RCC 7860 (cell line): ENCODE results near the gene VSX1.

Source experiments
- DNase-seq: peaks from one replicate; pipeline ENCODE4 v3.0.0-alpha.2; 2015; ENCODE audit warnings: low spot score
- FAIRE-seq: peaks from 2 replicates; lab custom pipeline; 2012; peaks lifted over from hg19 to GRCh38; lab: Jason Lieb, UNC

VSX1 gene

DNA sequence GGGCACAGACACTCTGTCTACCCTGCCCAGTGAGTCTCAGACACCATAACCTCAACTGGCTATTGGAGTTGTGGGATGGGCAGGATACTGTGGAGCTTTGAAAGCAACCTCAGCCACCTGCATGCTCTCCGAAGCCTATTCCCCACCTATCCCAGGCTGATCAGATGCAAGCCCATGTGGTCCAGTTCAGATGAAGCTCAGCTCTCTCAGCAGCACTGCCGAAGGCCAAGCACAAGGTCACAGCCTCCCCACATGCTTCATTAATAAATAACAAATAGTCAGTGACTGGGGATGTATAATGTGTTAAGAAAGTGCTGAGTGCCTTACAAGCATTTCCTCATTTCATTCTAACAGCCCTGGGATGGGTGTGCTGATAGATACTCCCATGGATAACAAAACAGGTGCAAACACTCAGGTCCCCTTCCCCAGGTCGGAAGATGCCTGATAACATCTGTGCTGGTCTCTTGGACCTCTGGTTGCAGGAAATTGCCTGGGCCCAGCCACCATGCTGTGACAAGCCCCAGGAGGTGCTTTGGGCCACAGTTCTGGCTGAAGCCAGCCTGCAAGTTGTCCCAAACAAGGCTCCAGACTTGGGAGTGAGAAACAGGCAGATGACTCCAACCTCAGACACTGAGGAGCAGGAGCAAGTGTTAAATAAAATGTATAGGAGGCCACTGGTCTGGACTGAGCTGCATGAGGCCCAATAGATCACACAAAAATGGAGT is 27.7 kb downstream of the VSX1 start:
- no peak for FAIRE-seq
- no peak for DNase-seq

DNA sequence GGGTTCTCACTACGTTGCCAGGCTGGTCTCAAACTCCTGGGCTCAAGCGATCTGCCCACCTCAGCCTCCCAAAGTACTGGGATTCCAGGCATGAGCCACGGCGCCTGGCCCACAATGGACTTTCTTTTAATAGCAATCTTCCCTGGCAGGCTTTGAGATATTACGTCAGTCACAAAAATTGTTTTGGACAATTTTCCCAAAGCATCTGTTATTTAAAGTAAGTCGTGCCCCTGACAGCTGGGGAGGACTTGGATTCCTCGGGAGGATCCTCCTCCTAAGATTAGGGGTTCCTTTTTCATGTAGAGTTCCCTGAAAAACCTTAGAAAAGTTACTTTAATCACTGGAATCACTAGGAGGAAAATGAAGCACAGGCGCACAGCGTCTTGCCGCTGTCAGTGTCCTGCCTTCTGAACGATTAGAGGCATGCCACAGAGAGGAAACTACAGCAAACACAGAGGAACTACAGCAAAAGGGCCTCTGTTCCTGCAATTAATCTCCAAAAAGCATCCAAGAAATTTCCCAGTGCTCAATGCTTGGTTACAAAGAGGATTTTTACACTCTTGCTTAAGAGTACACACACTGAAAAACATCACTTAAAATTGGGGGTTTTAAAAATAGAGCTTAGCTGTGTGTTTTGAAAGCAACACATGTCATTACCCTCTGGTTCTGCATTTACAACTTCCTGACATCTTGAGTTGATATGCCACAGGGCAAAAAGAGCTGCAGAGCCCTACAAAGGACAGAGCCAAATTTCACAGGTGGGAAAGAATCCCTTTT is 28.5 kb downstream of the VSX1 start:
- FAIRE-seq = no peak
- DNase-seq = no peak

DNA sequence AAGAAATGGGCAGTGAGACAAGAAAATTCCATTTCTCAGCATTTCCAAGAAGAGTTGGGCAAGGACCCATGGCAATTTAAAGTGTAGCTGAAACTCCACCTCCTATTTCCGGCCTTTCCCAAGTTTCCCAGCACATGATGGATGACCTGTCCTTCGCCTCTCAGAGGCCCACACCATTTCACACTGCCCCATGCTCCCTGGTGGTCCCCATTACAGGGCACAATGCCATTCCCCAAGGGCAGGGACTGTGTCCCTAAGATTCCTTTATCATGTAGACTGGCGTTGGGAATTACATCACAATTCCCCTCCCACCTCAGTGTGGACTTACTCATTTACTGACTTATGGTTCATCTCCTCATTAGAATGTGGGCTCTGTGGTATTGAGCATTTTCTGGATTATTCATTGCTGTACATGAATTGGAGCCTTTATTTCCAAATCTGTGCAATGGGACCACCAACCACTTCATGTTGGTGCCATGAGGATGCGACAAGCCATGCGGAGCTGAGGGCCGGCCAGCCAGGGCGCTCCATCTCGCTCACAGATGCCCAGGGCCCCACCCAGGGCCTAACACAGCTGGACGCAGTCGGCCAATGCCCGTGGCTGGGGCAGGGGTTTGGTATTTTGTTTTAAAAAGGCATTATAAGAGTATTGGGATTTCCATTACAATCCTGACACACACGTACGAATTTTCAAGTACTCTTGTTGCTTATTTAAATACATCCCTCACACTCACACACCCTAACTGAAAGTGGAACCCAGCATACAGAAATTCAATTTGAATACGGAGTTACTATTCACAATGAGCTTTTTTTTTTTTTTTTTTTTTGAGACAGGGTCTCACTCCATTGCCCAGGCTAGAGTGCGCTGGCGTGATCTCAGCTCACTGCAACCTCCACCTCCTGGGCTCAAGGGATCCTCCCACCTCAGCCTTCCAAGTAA is 29.4 kb downstream of the VSX1 start:
- DNase-seq (no peak), FAIRE-seq (no peak)

DNA sequence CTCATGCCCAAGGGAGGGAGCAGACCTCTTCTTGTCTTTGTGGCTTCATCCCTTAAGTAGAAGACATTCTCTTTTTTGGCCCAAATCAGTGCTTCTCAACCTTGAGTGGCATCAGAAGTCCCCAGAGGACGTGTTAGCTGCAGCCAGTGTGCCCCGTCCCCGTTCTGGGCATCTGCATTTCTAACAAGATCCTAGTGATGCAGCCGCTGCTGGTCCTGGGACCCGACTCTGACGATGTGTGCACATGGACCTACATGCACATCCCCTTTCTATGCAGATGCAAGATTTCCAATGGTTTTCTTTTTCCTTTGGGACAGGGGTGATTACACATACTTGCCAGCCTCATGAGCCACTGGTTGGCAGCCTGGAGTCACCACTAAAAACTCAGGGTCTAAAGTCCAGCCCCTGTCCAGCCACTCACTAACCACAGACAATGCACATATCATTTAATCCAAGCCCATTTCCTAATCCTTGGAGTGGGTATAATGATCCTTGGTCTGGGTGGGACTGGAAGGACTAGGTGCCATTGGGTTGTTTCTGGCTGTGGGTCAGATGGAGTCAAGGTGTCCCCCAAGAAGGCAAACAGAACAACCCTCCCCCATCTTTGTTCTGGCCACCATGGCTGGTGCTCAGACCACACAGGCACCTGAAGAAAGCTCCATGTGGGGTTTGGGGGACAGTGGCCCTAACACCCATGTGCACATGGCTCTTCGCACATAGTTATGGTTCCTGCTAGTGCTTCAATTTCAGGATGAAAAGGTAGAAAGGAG is 30.4 kb downstream of the VSX1 start:
- FAIRE-seq (no peak), DNase-seq (no peak)

DNA sequence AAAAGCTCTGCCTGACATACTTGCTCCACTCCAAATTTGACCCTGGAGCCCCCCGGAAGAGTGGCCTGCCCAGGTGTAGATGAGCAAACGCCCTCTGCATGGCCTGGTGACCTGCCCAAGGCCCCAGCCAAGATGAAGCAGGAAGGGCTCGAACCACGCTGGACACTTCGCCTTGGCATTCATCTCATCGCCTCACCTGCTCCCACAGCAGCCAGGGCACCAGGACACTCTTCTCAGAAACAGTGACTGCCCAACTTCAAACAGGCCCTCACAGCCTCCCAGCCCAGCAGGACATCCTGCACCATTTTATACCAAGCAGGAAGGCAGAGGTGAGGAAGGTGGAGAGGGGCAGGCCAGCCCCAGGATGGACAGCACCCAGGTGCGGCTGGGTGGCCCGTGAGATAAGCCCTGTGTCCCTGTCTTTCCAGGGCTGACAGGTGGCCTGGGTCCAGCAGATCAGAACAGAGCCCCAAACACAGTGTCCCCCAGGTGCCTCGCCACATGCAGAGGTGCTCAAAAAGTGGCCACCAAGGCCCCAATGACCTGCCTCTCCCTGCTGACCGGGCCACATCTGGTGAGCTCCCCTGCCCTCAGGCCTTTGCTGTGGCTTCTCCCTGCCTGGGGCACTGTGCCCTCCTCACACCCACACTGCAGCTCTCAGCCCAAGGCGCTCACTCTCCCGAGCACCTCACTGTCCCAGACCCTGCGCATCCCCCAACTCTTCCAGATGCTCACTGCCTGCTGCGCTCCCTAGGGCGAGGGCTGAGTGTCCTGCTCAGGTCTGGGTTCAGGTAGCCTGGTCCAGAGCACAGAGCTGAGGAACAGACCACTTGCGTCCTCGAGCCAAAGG is 31.2 kb downstream of the VSX1 start:
- DNase-seq (no peak), FAIRE-seq (no peak)

DNA sequence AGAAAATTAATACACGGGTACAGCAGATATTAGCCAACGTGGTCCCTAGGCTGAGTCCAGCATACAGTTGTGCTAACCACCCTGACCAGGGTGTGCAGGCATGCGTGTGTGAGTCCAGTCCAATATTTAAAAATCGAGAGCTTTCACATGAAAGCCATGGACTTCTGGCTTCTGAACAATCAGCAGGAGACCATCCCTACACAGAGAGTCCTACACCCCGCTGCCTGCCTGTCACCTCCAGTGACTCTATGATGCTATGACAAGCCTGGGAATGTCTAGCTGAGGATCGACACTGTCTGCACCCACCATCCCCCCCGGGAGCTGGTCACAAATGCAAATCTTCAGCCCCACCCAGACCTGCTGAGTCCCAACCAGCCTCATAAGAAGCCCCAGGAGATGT is 31.9 kb downstream of the VSX1 start:
- FAIRE-seq (no peak), DNase-seq (no peak)

DNA sequence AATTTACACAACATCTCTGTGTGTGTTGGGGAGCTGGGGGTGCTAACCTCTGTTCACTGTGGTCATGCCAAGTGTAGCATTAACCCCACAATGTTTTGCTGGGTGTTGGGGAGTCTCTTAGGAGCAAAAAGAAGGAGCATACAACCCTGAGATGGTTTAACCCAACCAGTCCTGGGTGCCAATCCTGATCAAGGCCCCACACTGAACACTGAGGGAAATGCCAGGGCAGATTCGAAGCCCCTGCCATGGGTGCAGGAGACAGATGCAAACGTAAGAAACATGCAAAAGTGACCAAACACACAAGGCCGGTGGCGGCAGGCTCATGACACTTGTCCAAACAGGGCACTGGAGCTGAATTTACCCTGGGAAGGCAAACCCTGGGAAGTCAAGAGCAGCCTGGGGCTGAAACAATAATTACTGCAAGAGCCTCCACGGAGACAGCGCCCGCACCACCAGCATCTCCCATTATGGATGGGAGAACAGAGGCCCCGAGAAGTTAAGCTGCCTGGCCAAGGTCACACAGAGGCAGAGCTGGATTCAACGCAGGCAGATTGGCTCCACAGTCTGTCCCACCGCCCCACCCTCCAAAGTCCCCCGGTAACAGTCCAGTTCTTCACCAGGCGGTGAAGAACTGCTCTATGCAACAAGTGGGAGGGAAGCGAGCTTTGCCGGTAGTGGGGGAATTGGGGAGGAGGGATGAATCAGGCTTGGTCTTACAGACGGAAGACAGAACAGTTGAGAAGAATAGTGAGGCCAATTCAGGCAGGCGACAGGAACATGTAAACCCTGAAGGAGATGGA is 32.5 kb downstream of the VSX1 start:
- DNase-seq (no peak), FAIRE-seq (no peak)

DNA sequence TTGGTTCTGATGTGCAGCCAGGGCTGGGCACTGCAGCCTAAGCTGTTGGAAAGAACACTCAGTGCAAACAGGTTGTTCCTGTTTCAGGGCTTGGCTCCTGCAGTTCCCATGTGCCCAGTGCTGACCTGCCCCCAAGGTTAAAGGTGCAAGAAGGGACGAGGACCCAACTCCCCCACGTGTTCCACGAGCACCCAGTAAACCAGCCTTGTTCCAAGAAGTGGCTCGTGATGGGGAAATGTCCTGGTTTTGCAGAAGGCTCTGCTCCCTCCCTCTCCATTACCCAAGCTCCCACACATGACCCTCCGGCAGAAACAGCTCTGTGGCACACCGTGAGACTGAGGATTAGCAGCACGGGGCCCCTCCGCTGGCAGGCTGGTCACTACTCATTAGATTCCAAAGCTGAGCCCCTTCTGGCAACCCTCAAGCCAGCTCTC is 33.4 kb downstream of the VSX1 start:
- FAIRE-seq = no peak
- no peak for DNase-seq

DNA sequence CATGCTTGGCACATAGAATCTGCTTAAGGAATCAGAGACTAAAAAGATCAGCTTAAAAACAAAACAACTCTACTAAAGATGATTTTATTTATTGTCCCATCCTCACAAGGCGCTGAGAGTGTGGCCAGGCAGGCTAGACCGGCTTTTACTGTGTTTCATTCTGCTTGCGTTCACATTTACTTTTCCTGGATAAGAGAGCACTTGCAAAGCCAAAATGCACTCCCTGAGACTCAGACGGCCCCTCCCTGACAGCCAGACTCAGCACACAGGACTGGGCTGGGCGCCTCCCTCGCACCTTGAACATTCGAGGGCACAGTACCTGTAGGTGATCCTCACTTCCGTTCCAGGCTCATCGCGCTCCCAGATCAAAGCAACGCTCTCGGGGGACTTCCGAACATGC is 34.2 kb downstream of the VSX1 start:
- FAIRE-seq = no peak
- DNase-seq = no peak

DNA sequence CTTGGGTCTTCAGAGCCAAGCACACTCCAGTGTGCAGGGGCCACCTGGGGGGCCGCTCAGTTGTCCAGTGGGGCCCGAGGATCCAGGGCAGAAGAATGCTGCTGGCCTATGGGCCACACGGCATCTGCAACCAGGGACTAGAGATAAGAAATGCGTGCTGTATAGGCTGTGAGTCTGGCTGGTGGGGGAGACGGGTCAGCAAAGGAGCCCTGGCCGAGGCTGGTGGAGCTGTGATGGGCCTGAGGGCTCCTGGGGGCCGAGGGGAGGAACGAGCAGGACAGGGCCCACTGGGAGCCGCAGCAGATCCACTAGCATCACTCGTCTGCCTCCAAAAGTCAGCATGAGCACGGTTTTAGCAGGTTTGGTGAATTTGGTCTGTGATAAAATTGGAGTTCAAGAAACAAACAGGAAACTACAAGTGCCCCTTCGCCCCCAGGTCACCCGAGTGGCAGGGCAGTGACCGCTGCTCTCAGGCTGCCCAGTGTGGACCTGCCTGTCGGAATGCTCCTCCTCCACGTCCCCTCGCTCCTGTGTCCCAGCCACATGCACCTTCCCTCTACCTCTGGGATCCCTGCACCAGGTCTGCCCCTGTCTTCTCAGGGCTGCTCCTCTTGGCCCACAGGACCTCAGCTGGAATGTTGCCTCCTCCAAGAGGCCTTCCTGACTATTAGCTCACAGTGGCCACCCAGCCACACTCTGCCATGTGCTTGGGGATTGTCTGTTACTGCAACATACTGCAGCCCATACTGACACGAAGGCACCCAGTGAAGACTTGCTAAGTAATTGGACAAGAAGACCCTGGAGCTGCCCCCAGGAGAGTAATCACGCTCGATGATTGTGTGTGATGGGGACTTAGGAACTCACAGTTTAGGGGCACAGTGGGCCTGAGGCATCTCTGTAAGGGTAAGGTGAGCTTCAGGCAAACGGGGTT is 34.9 kb downstream of the VSX1 start:
- DNase-seq (no peak), FAIRE-seq (no peak)

DNA sequence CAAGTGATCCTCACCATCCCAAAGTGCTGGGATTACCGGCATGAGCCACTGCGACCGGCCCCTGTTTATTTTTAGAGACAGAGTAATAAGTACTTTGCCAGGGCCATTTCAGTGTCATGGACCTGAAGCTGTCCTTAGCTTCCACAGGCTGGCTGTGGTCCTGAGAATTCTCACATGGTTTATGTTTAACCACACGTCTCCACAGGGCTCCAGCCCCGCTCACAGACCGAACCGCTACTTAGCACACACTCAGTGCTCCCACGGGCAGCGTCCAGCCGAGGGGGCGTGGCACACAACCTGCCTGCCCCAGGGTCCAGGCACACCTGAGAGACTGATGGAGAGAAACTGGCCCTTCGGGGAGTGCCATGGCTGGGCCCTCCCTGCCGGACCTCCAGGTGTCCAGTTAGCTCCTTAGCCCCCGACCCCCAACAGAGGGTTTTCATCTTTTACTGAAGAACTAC is 35.7 kb downstream of the VSX1 start:
- FAIRE-seq (no peak), DNase-seq (no peak)

DNA sequence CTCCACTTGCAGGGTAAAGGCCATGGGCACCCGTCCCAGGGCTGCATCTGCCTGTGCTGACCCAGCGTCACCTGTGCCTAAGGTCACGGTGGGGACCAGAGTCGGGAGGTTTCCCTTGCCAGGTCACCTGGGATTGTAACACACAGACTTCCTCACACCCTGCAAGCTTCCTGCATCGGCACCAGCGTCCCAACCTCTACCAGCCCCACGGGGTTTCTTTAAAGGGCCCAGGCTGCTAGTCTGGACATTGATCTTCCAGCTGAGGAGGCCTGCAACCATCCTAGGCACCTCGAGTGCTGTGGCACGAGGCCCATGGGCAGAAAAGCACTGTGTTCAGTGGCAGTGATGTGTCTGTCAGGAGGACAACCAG is 36.6 kb downstream of the VSX1 start:
- DNase-seq (no peak), FAIRE-seq (no peak)

DNA sequence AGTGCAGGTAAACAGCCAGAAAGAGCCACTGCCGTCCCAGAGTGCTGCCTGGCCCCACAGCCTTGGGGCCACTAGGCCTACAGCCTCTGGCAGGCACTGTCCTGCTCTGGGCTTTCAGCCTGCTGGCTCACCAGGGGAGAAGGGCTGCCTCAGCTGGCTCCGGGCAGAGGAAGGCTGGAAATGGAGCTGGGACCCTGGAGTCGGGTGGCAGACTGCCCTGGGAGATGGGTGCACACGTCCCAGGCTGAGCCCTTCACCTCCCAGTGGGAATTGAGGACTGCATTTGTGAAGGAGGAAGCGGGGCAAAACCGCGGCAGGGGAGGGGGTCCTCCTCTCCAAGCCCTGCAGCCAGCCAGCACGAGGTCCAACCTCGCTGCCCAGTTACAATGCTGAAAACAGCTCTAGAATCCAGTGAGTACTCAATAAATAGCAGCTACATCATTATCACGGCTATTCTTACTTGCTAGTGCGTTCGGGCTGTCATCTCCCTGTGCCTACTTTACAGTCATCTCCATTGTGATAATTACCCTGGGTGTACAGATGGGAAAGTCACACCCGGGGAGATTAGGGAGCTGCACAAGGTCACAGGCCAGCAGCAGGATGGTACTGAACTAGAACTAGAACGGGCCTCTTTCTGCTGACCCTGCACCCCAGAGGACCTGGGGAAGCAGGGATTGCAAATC is 37.1 kb downstream of the VSX1 start:
- DNase-seq (no peak), FAIRE-seq (no peak)

DNA sequence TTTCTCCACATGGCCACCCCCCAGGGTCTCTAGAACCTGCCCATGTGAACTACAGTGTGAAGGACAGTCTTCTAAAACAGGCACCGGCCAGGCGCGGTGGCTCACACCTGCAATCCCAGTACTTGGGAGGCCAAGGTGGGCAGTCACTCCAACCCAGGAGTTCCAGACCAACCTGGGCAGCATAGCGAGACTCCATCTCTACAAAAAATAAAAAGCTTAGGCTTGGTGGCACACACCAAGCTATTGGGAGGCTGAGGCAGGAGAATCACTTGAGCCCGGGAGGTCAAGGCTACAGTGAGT is 37.7 kb downstream of the VSX1 start:
- FAIRE-seq = no peak

DNA sequence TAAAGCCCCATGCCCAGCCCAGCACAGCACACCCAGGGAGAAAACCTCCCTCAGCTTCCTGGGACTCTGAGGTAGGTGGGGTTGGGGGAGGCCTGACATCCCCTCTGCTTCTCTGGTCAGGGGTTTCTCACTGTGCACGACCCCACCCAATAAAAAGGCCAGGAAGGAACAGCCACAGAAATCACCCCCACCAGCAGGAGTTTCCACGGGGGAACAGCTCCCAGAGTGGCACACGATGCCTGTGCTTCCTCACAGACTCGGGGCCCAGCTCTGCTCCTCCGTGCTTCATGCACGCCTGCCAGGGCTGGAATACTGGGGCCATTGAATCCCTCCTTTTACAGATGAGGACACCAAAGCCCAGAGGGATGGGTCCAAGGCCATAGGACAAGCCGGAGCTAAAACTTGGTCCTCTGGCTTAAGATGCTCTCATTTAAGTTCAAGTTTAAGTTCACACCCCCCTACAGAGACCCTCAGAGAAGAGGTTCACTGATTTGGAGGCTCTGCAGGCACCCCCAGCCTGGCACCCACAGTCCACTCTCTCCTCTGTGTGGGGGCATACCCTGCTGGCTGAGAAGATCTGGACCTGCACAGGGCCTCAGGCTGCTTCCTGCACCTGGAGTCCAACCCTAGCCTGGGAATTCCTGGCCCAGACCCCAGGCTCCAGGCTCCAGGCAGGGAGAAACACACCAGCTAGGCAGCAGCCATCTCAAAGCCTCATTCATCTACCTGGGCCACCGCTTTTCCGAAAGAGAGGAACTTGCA is 38.3 kb downstream of the VSX1 start:
- FAIRE-seq = no peak
- DNase-seq = no peak

More for the DNA sequence above, 37.7 kb downstream of the VSX1 start:
- DNase-seq = no peak
